HCT116 (cell line): Measurements from ENCODE around the gene TEKT2. TPM values are rescaled to one million over a fixed set of nuclear protein-coding genes. Genes with fewer than 3 reads are reported as not detected.

Experiments
- ATAC-seq: fragments of 200-7000 bp; cut with Tn5 transposase; 2 replicates; pipeline ENCODE4 v1.9.1; 2020; ENCODE audit warnings: mild to moderate bottlenecking, moderate library complexity
- BruUV-seq: library from RNA; stranded (reverse); fragments of 400-500 nt; replicated peaks from 2 replicates; lab custom pipeline; 2021; lab: Mats Ljungman, UMichigan
- CTCF ChIA-PET: fragments of 300-600 bp; sonication (Branson Sonifier 250); formaldehyde crosslinking; loops from one replicate; lab custom pipeline; 2021; ENCODE audit warnings: antibody characterized with exemption; lab: Charles Lee
- POLR2A ChIA-PET: fragments of 300-600, 350-600 bp; sonication (Branson Sonifier 250); formaldehyde crosslinking; loops from one replicate; lab custom pipeline; 2021; ENCODE audit warnings: antibody characterized with exemption; lab: Charles Lee
- RAD21 ChIA-PET, 2 experiments: fragments of 300-600 bp; sonication (Branson Sonifier 250); formaldehyde crosslinking; loops; one replicate each; lab custom pipeline; 2023; ENCODE audit warnings: low total read pairs in 2 of 2; ENCODE audit not compliant: uncharacterized antibody in 2 of 2, unreplicated experiment in 2 of 2, low non-redundant PET in 1 of 2; lab: Charles Lee
- DNase-seq: peaks from one replicate; pipeline ENCODE4 v3.0.0-alpha.2; 2010; ENCODE audit warnings: low read depth, low spot score
- H2AFZ ChIP-seq: fragments of 200-600 bp; shearing (Covaris generic), sonication (generic); 2 replicates; pipeline ENCODE4 v1.6.1; 2017; ENCODE audit warnings: low read depth, mixed run types, mixed read lengths, antibody characterized with exemption, low read length; ENCODE audit not compliant: poor library complexity, severe bottlenecking
- H3K27ac ChIP-seq: 2 replicates; pipeline ENCODE4 v1.5.1; 2012; ENCODE audit warnings: low read depth, low read length
- H3K27me3 ChIP-seq: fragments of 200-600 bp; sonication (generic); 2 replicates; pipeline ENCODE4 v1.6.1; 2016; ENCODE audit warnings: mixed run types, low read length, mixed read lengths; ENCODE audit not compliant: insufficient read depth
- H3K36me3 ChIP-seq, 2 experiments: fragments of 200-500 bp in 1 of 2; fragments of 200-600 bp in 1 of 2; sonication (Bioruptor generic) in 1 of 2; sonication (generic) in 1 of 2; 2 replicates each; pipeline versions ENCODE4 v1.5.1 to v1.6.1; 2014 to 2016; ENCODE audit warnings: low read length in 2 of 2, inconsistent platforms in 1 of 2, mixed read lengths in 1 of 2, mixed run types in 1 of 2; ENCODE audit not compliant: insufficient read depth in 2 of 2, control insufficient read depth in 1 of 2
- H3K4me1 ChIP-seq, 2 experiments: fragments of 200-600 bp in 1 of 2; sonication (generic) in 1 of 2; 2 replicates each; pipeline versions ENCODE4 v1.5.1 to v1.6.1; 2012 to 2017; ENCODE audit warnings: low read length in 2 of 2, inconsistent platforms in 1 of 2, mild to moderate bottlenecking in 1 of 2, mixed read lengths in 1 of 2, mixed run types in 1 of 2, moderate library complexity in 1 of 2; ENCODE audit not compliant: insufficient read depth in 2 of 2, control insufficient read depth in 1 of 2
- H3K4me2 ChIP-seq: fragments of 200-600 bp; sonication (generic); 2 replicates; pipeline ENCODE4 v1.6.1; 2017; ENCODE audit warnings: mixed run types, low read length, mixed read lengths
- H3K4me3 ChIP-seq, 2 experiments: fragments of 200-600 bp in 1 of 2; sonication (generic) in 1 of 2; replicated peaks in 1 of 2; 2 replicates each; pipeline ENCODE4 v1.5.1; 2011 to 2016; ENCODE audit warnings: low read length in 2 of 2, control low read depth in 1 of 2, low read depth in 1 of 2, mild to moderate bottlenecking in 1 of 2, mixed read lengths in 1 of 2, mixed run types in 1 of 2
- H3K79me2 ChIP-seq: fragments of 200-600 bp; sonication (generic); 2 replicates; pipeline ENCODE4 v1.6.1; 2017; ENCODE audit warnings: mild to moderate bottlenecking, mixed run types, low read length, moderate library complexity, mixed read lengths; ENCODE audit not compliant: insufficient read depth
- H3K9ac ChIP-seq: fragments of 200-600 bp; sonication (generic); 2 replicates; pipeline ENCODE4 v1.6.1; 2016; ENCODE audit warnings: low read length, mixed read lengths
- H3K9me2 ChIP-seq: fragments of 200-600 bp; sonication (generic), shearing (Covaris generic); 2 replicates; pipeline ENCODE4 v1.6.1; 2017; ENCODE audit warnings: mixed run types, mild to moderate bottlenecking, moderate library complexity; ENCODE audit not compliant: insufficient read depth
- H3K9me3 ChIP-seq, 2 experiments: fragments of 200-500 bp in 1 of 2; fragments of 200-600 bp in 1 of 2; sonication (Bioruptor generic) in 1 of 2; sonication (generic) in 1 of 2; 2 replicates each; pipeline ENCODE4 v1.6.1; 2014 to 2017; ENCODE audit warnings: low read length in 2 of 2, mixed read lengths in 2 of 2, inconsistent platforms in 1 of 2, low read depth in 1 of 2, mild to moderate bottlenecking in 1 of 2, mixed run types in 1 of 2, moderate library complexity in 1 of 2; ENCODE audit not compliant: control insufficient read depth in 1 of 2, insufficient read depth in 1 of 2
- H4K20me1 ChIP-seq: fragments of 200-600 bp; sonication (generic), shearing (Covaris generic); 2 replicates; pipeline ENCODE4 v1.6.1; 2017; ENCODE audit warnings: mixed run types, mild to moderate bottlenecking, moderate library complexity; ENCODE audit not compliant: insufficient read depth
- RAD21 ChIP-seq: IDR thresholded peaks from 2 replicates; pipeline ENCODE4 v1.6.1; 2012; ENCODE audit warnings: low read depth, mild to moderate bottlenecking
- SP1 ChIP-seq: IDR thresholded peaks from 2 replicates; pipeline ENCODE4 v1.6.1; 2012; ENCODE audit warnings: low read depth
- SRF ChIP-seq: IDR thresholded peaks from 2 replicates; pipeline ENCODE4 v1.6.1; 2012; ENCODE audit warnings: low read depth
- ZNF274 ChIP-seq: fragments of 200-500 bp; sonication (Bioruptor generic); IDR thresholded peaks from 2 replicates; pipeline ENCODE4 v1.6.1; 2014; ENCODE audit warnings: mild to moderate bottlenecking, low read depth, low read length, inconsistent platforms
- intact Hi-C: fragments of 100-400 bp; cut with micrococcal nuclease; formaldehyde crosslinking; loops from 2 replicates; pipeline ENCODE4 v1.10.0; 2022
- total RNA-seq: library from RNA; stranded (reverse); gene quantifications from one replicate; pipeline ENCODE4 v1.2.1, GENCODE V29; 2021; ENCODE audit not compliant: unreplicated experiment
- TF ChIP-seq, protein P1 (sequence below): IDR thresholded peaks from 2 replicates; pipeline ENCODE4 v1.6.1; 2011; ENCODE audit warnings: mild to moderate bottlenecking, low read length, moderate library complexity; ENCODE audit not compliant: insufficient replicate concordance; ENCODE audit errors: extremely low read depth
- TF ChIP-seq, protein P2 (sequence below): IDR thresholded peaks from 2 replicates; pipeline ENCODE4 v1.6.1; 2012; ENCODE audit warnings: low read depth

TEKT2 gene
- total RNA-seq, 1 experiment from 2014 or later, result not detected

DNA sequence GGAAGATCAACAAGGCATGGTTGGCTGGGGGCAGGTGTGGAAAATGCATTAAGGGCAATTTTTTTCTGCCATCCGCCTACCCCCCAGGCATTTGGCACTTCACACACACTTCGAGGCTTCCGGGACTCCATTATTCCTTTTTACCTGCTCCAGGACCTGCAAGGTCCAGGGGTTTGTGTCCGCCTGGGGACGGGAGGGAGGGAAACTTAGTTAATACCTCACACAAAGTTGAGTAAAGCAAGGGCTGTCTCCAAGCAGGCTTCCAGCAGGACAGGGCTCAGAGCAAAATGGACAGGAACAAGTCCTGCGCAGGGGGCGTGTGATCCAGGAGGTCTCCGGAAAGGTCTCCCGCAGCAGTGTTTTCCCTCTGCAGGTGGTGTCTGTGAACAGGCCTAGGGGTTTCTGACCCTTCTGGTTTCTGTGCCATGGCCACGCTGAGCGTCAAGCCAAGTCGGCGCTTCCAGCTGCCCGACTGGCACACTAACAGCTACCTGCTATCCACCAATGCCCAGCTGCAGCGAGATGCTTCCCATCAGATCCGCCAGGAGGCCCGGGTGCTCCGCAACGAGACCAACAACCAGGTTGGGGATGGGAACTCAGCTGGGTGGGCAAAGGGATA is 712 bp downstream of the TEKT2 start:
- peaks cover 8% of the 10 kb centered on the region for H3K79me2 ChIP-seq
- no peak for DNase-seq
- no peaks in the 10 kb centered on the region for H3K36me3 ChIP-seq
- H3K9me2 ChIP-seq, result no peaks in the 10 kb centered on the region
- H2AFZ ChIP-seq, result no peak overlapping the region
- no peak overlapping the region for H3K9ac ChIP-seq
- POLR2A ChIA-PET, result no interaction called here
- H3K4me1 ChIP-seq, result peaks cover 0 to 12% of the 10 kb centered on the region in 2 experiments; a peak in 2 of 4 replicates
- H4K20me1 ChIP-seq, result no peaks in the 10 kb centered on the region
- ATAC-seq, result no peak
- no peak overlapping the region for H3K27ac ChIP-seq
- RAD21 ChIA-PET, result no interaction called here
- H3K27me3 ChIP-seq, result no peaks in the 10 kb centered on the region
- no peak overlapping the region for H3K4me2 ChIP-seq
- no TSS peak for BruUV-seq
- intact Hi-C loops, result loop anchor here (10.0 kb wide), 1 partner anchor 230 kb away; no protein-coding TSS in a partner anchor
- CTCF ChIA-PET, result no interaction called here
- no peaks in the 10 kb centered on the region for H3K9me3 ChIP-seq
- no peak overlapping the region for H3K4me3 ChIP-seq
- TF ChIP-seq SP1, result no peak
- no peak for TF ChIP-seq RAD21
- no peak for TF ChIP-seq SRF
- TF ChIP-seq, protein P1, sequence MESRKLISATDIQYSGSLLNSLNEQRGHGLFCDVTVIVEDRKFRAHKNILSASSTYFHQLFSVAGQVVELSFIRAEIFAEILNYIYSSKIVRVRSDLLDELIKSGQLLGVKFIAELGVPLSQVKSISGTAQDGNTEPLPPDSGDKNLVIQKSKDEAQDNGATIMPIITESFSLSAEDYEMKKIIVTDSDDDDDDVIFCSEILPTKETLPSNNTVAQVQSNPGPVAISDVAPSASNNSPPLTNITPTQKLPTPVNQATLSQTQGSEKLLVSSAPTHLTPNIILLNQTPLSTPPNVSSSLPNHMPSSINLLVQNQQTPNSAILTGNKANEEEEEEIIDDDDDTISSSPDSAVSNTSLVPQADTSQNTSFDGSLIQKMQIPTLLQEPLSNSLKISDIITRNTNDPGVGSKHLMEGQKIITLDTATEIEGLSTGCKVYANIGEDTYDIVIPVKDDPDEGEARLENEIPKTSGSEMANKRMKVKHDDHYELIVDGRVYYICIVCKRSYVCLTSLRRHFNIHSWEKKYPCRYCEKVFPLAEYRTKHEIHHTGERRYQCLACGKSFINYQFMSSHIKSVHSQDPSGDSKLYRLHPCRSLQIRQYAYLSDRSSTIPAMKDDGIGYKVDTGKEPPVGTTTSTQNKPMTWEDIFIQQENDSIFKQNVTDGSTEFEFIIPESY, result no peak
- TF ChIP-seq, protein P2, sequence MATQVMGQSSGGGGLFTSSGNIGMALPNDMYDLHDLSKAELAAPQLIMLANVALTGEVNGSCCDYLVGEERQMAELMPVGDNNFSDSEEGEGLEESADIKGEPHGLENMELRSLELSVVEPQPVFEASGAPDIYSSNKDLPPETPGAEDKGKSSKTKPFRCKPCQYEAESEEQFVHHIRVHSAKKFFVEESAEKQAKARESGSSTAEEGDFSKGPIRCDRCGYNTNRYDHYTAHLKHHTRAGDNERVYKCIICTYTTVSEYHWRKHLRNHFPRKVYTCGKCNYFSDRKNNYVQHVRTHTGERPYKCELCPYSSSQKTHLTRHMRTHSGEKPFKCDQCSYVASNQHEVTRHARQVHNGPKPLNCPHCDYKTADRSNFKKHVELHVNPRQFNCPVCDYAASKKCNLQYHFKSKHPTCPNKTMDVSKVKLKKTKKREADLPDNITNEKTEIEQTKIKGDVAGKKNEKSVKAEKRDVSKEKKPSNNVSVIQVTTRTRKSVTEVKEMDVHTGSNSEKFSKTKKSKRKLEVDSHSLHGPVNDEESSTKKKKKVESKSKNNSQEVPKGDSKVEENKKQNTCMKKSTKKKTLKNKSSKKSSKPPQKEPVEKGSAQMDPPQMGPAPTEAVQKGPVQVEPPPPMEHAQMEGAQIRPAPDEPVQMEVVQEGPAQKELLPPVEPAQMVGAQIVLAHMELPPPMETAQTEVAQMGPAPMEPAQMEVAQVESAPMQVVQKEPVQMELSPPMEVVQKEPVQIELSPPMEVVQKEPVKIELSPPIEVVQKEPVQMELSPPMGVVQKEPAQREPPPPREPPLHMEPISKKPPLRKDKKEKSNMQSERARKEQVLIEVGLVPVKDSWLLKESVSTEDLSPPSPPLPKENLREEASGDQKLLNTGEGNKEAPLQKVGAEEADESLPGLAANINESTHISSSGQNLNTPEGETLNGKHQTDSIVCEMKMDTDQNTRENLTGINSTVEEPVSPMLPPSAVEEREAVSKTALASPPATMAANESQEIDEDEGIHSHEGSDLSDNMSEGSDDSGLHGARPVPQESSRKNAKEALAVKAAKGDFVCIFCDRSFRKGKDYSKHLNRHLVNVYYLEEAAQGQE, result no peak
- TF ChIP-seq ZNF274, result no peak
